Left ventricle myocardium inferior (tissue), 1 donor: ENCODE measurements around the gene AREG. TPM values are rescaled to one million over a fixed set of nuclear protein-coding genes. Genes with fewer than 3 reads are reported as not detected.

Experiments
- DNase-seq: peaks from one replicate; pipeline ENCODE4 v3.0.0-alpha.2; 2020
- H3K27ac ChIP-seq: fragments of 200-600 bp; replicated peaks from 2 replicates; pipeline ENCODE4 v1.8.0; 2021
- H3K27me3 ChIP-seq: fragments of 200-600 bp; 2 replicates; pipeline ENCODE4 v1.8.0; 2021; ENCODE audit warnings: low read depth
- H3K36me3 ChIP-seq: fragments of 200-600 bp; 2 replicates; pipeline ENCODE4 v1.8.0; 2021
- H3K4me1 ChIP-seq: fragments of 200-600 bp; 2 replicates; pipeline ENCODE4 v1.8.0; 2021
- H3K4me3 ChIP-seq: fragments of 200-600 bp; 2 replicates; pipeline ENCODE4 v1.8.0; 2021; ENCODE audit warnings: mild to moderate bottlenecking, moderate library complexity
- H3K9me3 ChIP-seq: fragments of 200-600 bp; replicated peaks from 2 replicates; pipeline ENCODE4 v1.8.0; 2021
- CTCF ChIP-seq: fragments of 200-600 bp; IDR thresholded peaks from 2 replicates; pipeline ENCODE4 v1.8.0; 2021; ENCODE audit warnings: antibody characterized with exemption, mild to moderate bottlenecking, borderline replicate concordance
- intact Hi-C: fragments of 100-400 bp; cut with micrococcal nuclease; formaldehyde crosslinking; loops from one replicate; pipeline ENCODE4 v1.11.0; 2022
- total RNA-seq: library from RNA; stranded (reverse); fragmentation: NEBNext Ultra II Directional; extraction: Animal tissue kit (Norgen Biotek cat#: 25700); gene quantifications from one replicate; pipeline ENCODE4 v1.2.1, GENCODE V29; 2021
- donor health status: DM: no; HTN: yes; CAD: no; lungs with severe emphysema.

AREG gene
- total RNA-seq, 1 donor from 2014 or later = 0.55 TPM

- no peak overlapping the region for H3K4me3 ChIP-seq
- H3K9me3 ChIP-seq = no peaks in the 10 kb centered on the region
- peak overlapping the region; percentile 50 for H3K27ac ChIP-seq
- intact Hi-C loops = no loop called here
- peak; percentile 51 for DNase-seq
- H3K36me3 ChIP-seq = no peaks in the 10 kb centered on the region
- no peak for TF ChIP-seq CTCF
- peaks cover 17% of the 10 kb centered on the region for H3K4me1 ChIP-seq
- no peaks in the 10 kb centered on the region for H3K27me3 ChIP-seq
Observed at GRCh38 chr4:74423104-74423503, 21.8 kb upstream of the AREG start.

- TF ChIP-seq CTCF = no peak
- Histone ChIP-seq H3K4me1 (peaks cover 17% of the 10 kb centered on the region), H3K36me3 (no peaks in the 10 kb centered on the region), H3K27me3 (no peaks in the 10 kb centered on the region), H3K4me3 (no peak overlapping the region), H3K27ac (no peak overlapping the region), H3K9me3 (no peaks in the 10 kb centered on the region)
- DNase-seq = no peak
- intact Hi-C loops = no loop called here
Observed at GRCh38 chr4:74424111-74424510, 20.8 kb upstream of the AREG start.

- no peaks in the 10 kb centered on the region for H3K27me3 ChIP-seq
- no peak overlapping the region for H3K4me3 ChIP-seq
- no peak for TF ChIP-seq CTCF
- DNase-seq = no peak
- no peak overlapping the region for H3K27ac ChIP-seq
- H3K36me3 ChIP-seq = no peaks in the 10 kb centered on the region
- peaks cover 25% of the 10 kb centered on the region for H3K4me1 ChIP-seq
- no peaks in the 10 kb centered on the region for H3K9me3 ChIP-seq
- intact Hi-C loops = no loop called here
Observed at GRCh38 chr4:74426101-74426500, 18.8 kb upstream of the AREG start.

- Histone ChIP-seq H3K4me3 (no peak overlapping the region), H3K4me1 (peaks cover 25% of the 10 kb centered on the region), H3K27ac (no peak overlapping the region), H3K36me3 (no peaks in the 10 kb centered on the region), H3K9me3 (no peaks in the 10 kb centered on the region), H3K27me3 (no peaks in the 10 kb centered on the region)
- TF ChIP-seq CTCF = no peak
- no peak for DNase-seq
- intact Hi-C loops = no loop called here
Observed at GRCh38 chr4:74428276-74428675, 16.7 kb upstream of the AREG start.

- intact Hi-C loops = no loop called here
- no peaks in the 10 kb centered on the region for H3K27me3 ChIP-seq
- H3K36me3 ChIP-seq = no peaks in the 10 kb centered on the region
- no peak overlapping the region for H3K4me3 ChIP-seq
- DNase-seq = no peak
- H3K9me3 ChIP-seq = no peaks in the 10 kb centered on the region
- peak overlapping the region; percentile 53 for H3K27ac ChIP-seq
- peaks cover 18% of the 10 kb centered on the region for H3K4me1 ChIP-seq
- TF ChIP-seq CTCF = no peak
Observed at GRCh38 chr4:74431113-74431826, 13.7 kb upstream of the AREG start.
